Measurements from ENCODE around the gene ILDR1.

The ILDR1 gene

DNA sequence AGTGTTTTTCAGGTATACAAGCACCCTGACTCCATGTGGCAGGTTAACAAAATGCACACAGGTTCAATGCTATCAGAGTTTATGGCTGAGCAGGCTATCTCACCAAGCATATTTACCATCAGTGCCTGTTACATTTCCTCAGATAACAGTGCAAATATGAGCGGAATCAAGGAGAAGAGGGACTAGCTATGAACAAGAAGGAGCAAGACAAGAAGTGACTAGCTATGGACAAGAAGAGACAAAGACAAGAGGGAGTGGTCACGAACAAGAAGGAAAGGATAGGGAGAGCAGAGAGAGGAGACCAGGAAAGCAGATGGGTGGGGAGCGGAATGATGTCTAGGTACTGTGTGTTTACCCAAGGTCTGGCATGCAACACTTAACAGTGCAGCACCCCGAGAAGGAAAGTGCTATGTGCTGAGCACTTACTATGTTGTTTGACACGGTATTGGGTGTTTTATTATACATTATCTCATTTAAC is 8.6 kb downstream of the ILDR1 start:
- DNase-seq, result no peak

DNA sequence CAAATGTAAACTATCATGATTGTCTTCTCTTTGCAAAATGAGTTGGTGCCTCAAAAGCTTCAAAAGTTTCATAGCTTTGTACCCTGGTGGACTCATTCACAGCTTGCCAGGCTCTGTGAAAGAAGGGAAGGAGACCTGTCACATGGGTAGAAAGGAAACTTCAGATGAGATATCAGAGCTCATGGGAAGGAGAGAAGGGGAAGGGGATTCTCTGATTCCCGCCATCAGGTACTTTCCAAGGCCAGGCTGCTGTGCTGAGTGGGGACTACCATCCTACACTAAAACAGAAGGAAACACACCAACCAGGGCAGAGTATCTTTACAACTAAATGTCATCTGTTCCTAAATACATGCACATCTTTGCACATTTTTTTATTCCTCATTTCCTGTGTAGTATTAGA is 9.2 kb downstream of the ILDR1 start:
- DNase-seq, result no peak

DNA sequence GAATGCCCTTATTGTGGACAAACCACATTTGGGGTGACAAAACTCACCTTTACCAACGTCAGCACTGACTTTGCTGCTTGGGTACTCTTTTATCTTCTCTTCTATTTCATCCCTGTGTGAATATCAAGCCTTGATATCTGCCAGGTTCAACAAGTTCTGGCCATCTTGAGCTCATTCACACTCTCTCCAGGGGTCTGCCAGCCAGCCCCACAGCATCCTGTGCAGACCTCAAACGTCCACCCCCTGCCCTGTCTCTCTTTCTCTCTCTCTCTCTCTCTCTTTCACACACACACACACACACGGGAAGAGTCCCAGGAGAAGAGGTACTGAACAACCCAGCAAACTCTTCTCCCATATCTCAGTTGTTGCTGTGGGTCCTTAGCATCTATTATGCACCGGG is 10.7 kb downstream of the ILDR1 start:
- no peak for DNase-seq

DNA sequence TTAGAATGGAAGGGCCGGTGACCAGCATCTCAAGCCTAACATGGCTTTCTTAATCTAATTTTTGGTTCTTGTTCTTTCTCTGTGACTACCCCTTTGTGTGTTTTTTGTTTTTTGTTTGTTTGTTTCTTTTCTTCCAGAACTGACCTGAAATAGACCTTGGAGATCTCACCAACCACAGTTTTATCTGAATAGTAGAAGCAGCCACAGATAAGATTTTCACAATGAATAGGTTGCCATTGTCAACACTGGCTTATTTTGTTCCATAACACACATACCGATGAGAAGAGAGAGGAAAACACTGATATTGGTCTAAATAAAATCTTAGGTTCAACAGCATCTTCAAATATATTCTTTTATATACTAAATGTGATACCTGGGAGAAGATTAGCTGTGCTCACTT is 11.5 kb downstream of the ILDR1 start:
- DNase-seq, result no peak

DNA sequence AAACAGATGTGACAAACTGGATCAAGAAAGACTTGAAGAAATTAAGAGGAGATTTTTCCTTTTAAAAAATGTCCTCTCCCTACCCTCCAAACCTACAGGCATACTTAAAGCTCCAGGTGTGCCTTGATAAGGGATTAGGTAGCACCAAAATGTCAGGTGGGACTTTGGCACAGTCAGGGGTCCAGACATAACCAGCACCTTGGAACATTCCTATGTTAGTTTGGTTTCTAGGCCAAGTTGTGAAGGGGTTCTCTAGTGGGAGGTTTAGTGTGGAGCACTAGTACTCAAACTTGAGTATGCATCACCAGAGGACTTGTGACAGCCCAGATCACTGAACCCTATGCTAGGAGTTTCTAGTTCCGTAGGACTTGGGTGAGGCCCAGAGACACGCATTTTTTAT is 13.9 kb downstream of the ILDR1 start:
- no peak for DNase-seq

DNA sequence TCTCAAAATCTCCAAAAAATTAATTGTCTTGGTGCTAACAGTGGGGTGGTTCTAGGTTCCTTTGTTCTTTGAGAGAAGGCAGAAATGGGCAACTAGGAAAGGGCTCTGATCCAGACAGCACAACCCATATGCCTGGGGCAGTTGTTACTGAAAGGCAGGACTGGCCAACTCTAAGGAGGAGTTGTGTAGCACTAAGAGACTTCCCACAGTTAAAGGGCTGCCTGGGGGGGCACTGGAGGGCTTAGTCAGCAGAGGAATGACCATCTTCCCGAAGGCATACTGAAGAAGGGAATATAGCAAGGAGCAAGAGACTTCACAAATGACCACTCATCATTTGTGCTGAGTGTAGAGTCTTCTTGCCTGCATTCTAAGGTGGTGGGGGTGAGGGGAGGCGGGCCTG is 15.8 kb downstream of the ILDR1 start:
- DNase-seq, result no peak

DNA sequence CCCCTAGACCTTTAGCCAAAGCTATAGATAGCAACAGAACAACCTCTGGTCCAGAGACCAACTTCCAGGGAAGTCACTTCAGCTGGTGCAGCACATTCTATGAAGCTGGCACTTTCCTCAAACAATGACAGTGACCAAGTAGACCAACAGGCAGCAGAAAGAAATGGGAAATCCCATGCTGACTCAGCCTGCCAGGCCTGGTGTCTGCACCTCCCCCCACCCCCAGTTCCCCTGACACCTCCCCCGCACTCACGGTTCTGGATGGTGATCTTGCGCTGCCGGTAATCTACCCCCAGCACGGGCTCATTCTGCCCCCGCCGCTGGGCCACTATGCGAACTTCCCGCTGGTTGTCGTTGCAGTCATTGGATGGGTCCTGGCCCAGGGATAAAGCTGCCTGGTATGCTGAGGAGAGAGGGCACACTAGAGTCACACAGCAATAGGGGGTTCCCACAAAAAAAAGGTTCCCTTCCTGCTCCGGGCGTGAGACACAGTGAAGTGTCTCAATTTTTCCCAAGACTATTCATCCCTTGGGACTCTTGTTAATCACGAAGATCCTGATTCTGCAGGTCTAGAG is 17.0 kb downstream of the ILDR1 start:
- peak in 1 of 2 donors; percentile 53 for DNase-seq

DNA sequence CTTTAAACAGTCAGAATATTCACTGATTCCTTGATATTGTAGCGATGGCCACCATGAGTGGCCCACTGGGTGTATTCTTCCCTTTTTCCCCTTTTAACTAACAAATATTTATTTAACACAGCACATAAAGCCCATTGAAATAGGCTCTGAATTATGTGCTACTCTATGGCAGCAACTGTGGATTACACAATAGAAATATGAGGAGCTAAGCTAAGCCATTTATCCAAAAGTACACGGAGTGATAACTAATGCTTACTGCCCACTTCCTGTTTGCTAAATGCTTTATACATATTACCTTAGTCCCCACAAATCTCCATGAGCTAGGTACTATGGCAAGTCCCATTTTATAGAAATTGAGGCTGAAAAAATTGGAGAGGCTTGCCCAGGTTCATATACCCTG is 17.9 kb downstream of the ILDR1 start:
- no peak for DNase-seq

DNA sequence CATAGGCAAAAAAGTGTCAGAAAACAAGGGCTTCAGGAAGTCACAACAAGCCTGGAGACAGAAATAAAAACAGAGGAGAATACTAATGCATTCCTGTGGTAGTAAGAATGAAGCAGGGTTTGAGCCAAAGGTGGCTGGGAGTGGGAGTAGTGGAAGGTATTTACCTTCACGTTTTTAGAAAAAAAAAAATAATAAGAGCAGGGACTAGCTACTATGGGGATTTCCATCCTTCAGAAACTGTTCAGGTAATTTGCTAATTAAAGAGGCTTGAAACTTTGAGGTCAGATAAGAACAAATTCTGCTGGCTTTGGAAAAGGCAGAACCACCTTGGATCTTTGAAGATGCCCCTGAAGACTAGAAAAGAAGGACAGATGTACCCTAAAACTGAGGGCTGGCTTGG is 18.4 kb downstream of the ILDR1 start:
- no peak for DNase-seq

DNA sequence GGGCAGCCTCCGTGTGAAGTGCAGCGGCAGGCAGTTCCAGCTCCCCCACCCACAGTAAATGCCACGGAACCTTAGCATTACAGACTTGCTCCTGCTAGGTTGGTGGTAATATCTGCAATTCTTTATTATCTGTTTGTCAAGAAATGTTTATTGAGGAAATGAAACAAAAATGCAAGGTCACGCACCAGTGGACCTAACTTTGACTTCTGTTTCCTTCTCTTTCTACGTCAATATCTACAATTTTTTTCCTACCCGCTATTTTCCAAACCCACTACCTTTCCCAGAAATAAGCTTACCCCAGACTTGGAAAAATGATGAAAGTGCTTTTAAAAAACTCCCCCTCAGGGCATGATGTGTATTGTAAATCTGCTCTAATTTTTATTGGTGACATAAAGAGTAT is 18.9 kb downstream of the ILDR1 start:
- peak in 1 of 2 donors; percentile 47 for DNase-seq

DNA sequence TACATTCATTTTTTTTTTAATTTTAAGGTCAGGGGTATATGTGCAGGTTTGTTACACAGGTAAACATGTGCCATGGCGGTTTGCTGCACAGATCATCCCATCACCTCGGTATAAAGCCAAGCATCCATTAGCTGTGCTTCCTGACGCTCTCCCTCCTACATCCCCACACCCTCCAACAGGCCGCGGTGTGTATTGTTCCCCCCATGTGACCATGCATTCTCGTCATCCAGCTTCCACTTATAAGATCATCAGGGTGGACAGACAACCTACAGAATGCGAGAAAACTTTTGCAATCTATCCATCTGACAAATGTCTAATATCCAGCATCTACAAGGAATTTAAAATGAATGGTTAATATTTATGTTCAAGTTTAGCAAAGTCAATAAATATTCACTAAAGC is 19.4 kb downstream of the ILDR1 start:
- no peak for DNase-seq

DNA sequence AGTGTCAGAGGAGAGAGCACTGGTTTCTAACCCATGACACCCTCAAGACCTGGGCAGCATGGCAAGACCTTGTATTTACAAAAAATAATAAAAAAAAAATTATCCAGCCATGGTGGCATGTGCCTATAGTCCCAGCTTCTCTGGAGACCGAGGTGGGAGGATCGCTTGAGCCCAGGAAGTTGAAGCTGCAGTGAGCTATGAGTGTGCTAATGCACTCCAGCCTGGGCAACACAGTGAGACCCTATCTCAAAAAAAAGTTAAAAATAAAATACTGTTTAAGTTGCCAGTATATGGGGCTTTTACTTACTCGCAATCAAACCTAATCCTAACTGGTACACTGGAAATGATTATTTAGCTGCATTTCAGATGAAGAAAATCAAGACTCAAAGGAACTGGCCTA is 20.2 kb downstream of the ILDR1 start:
- no peak for DNase-seq

DNA sequence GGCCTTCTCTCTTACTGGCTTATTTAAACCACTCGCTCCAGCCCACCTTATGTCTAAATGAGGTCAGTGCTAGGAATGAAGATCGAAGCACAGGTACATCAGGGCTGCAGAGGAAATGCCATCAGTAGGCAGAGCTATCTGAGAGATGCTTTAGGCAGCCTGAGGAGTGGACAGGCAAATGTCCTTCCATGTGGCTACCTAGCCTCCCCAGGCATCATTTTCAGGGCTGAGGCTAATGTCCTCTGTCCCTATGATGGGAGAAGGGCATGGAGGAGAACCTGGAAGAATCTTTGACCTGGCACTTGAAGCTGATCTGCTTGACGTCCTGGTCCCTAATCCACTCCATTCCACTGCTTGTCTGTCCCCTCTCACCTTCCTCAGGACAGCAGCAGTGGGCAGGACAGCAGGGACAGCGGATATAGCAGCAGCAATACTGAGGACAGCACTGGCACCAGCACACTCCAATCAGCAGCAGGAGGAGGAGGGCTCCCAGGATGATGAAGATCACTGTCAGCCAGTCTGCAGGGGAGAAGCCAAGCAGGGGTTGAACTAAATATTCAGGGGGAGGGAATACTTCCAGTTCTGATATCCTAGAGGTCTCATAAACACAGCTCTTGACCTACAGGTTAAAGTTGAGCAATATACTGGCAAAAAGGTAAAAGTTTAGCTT is 21.0 kb downstream of the ILDR1 start:
- no peak for DNase-seq

DNA sequence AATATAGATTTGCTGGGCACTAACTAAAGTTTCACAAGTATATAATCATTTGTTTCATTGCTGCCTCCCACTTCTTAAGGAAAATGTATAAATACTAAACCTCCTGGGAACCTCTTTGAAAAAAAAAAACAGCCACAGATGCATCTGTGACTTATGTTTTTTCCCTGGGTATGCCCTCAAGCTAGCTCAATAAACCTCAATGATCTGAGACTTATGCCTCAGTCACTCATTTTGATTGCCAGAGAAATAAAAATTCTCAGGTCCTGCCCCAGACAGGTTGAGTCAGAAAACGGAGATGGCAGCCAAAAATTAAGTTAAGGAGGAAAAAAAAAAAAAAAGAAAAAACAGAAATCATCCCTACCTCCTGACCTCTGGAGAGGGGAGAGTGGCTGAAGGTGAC is 22.1 kb downstream of the ILDR1 start:
- DNase-seq, result no peak

DNA sequence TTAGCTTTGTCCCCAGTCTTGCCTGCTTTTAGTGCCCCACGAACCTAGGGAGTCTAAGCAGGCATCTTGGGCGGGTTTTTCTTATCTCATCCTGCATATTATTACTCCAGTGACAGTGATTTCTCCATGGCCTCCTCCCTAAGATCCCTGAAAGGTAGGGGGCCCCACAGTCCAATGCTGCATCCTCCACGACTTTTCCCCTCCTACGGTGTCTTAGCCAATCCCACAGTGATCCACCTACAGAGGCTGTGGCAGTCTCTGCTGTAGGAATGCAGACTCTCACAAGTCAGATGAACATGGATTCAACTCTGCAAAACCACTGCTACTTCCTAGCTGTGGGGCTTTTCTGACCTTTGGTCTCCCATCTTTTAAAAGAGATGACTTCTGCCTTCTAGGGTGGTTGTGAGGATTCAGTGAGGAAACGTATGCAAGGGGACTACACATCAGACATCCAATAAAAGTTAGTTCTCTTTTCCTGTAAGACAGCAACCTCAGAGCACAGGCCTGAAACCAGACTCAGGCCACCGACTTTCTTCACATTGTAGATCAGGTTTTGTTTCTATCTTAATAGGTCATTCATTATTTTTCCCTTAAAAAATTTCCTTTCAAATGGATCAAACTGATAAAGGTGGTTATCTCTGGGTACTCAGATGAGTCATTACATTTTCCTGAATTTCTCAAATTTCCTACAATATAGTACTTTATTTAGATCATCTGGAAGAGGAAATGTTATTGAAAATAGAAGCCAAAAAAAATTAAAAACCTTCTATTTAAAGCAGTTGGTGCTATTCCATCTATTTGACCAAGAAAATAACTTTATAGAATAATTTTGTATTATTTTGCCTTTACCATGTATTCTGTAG is 23.2 kb downstream of the ILDR1 start:
- DNase-seq, result peak; percentile 17 to 52

DNA sequence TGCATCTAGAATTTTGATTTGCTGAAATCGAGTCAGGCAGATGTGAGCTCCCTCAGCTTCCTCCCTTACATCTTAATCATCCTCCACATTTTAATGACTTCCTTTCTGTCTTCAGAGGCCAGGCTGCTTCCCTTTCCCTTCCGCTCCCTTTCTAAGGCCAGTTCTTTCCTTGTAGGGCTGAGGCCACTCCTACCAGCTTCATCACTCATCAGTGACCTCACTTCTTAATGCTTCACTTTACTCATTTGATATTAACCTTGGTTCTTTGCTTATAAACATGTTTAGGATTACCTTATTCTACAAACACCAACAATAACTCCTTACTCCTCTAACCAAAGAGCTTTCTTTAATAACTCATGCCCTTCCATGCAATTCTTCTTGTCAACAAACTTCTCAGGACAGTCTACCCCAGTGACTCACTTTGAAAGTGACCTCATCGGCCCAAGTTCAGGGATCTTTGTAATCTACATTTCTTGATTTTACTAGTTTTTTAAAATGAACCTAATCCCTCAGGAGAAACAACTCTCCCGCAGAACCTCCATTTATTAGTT is 23.9 kb downstream of the ILDR1 start:
- DNase-seq, result peak in 1 of 2 donors; percentile 55

DNA sequence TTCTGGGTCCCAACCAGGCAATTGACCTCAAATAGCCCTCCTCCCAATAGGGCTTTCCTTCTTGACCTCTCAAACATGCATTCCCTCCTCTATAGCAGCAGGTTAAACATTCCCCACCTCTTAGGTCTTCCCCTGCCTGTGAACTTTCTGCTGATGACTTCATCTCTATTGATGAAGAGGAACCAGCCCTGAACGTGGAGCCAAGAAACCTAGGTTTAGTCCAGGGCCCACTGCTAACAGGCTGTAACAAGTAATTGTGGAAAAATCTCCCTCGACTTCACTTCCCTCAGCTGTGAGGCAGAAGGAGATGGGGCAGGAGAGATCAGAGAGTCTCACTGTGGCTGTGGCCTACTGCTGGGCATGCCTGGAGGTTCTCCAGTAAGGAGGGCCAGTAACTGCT is 24.7 kb downstream of the ILDR1 start:
- no peak for DNase-seq

DNA sequence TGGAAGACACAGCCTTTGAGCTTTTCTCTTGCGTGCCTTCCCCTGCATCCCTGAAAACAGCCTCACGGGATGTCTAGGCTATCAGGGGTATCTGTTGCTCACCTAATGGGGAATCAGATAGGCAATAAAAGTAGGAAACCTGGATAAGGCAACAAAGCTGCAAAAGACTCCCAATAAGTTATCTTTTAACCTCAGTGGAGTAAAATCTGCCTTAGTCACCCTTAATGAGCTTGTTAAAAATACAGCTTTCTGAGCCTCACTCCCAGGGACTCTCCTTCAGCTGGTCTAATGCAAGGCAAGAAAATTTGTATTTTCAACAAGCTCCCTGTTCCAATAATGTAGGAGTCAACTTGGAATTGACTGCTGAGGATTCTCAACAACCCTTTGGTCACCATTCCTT is 25.6 kb downstream of the ILDR1 start:
- no peak for DNase-seq

DNA sequence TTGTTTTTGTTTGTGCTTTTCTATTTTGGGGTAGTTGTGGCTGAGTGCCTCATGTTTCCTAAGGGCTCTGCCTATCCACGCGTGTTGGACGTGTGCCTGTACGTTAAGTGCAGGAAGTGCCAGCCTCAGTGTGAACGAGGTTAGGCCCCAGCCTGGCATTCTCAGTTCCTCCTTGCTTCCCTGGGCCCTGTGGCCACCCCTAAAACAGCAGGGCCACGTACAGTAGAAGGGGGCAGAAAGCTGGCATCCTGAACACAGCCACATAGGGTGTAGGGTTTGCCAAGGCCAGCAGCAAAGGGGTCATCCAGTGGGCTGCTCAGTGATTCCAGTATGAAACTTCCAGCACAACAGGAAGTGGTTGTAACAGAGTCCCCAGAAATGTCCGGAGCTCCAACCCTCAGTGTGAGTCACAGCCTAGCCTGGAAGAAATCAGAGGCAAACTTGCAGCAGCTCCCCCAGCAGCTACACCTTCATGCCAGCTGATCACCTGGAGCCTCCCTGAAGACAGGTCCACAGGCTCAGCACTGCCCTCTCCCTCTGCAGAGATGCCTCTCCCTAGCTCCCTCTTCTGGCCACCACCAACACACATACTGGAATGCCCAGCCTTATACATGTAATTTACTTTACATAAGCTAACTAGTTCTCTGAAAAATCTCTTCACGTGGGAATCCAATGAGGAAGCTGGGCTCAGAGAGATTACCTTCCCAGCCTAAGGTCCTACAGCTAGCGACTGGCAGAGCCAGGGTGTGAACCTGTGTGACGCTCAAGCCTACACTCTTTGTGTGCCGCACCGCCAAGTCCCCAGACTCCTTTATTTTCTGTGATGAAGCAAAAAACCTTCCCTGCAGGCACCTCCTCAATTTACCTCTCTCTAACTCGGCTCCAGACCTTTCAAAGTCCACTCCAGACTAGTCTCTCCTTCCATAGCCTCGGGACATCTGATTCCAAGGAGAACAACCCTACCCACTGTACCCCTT is 26.6 kb downstream of the ILDR1 start:
- DNase-seq, result peak; percentile 36 to 57

DNA sequence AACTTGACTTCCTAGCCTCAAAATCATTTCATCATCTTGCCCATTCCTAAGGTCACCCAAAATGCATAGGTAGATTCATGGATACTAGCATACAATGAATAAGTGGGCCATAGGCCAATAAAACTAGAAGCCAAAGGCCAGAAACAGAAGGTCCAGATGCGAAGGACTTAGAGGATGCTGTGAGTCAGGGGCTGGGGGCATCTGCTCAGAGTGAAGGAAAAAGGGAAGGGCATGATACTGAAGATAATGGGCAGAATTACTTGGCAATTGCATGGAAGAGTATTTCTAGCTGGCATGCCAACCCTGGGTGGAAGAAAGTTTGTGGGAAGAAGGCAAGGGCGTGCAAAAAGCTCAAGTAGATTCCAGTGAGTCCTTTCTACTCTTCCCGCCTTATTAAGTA is 27.5 kb downstream of the ILDR1 start:
- no peak for DNase-seq

DNA sequence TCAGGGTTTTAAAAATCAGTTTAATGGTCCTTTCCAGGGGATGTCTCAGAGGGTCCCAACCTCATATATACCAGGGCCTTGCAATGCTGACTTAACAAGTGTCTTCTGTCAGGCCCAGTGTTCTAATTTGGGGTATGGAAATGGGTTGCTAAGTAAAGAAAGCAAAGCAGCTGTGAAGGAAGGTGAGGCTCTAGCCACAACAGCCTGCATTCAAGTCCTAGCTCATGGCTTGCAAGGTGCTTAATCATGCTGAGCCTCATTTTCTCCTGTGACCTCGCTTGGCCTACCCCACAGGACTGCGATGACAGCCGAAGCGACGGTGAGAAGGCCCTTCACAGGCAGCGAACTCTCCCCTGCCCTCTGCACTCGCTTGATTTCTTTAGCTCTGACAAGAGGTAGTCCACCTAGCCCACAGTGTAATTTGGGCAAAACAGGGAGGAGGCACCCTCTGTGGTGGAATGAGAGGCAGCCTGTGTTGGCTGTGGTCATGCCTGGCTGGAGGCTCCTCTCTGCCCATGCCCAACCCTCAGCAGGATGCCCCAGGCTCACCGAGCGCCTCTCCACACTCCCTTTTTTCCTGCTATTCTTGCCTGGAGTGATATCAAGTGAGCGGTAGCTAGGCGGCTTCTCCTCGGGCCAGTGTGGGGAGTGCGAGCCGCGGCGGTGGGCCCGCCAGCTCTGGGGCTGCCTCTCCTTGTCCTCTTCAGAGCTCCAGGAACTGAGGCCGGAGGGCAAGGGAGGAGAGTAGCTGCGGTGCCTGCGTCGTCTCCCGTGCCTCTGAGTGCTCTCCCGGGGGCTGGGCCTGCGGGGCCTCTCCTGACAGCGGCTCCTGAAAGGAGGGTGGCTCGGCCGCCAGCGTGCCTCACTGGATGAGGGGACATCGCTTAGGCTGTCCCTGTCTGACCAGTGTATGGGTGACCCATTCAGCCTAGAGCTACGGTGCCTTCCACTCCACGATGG is 29.2 kb downstream of the ILDR1 start:
- no peak for DNase-seq
